ENCODE data around the gene THAP11. TPM values are rescaled to one million over a fixed set of nuclear protein-coding genes. Genes with fewer than 3 reads are reported as not detected.

THAP11 gene
- total RNA-seq, 1 donor from 2014 or later, result 50.6 TPM

DNA sequence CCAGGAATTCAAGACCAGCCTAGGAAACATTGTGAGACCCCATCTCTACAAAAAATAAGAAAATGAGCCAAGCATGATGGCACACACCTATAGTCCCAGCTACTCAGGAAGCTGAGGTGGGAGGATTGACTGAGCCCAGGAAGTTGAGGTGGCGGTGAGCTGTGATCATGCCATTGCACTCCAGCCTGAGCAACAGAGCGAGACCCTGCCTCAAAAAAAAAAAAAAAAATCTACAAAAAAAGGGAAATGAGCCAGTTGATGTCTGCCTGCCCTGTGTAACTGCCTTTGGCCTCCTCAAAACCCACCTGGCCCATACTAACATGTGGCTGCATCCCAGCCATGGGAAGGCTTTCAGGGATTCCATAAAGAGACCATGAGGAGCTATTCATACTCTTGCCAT lies 40.2 kb upstream of the THAP11 start:
- no peaks in the 10 kb centered on the region for H3K27me3 ChIP-seq
- no peak overlapping the region for H3K4me3 ChIP-seq
- peaks cover 57% of the 10 kb centered on the region for H3K4me1 ChIP-seq
- DNase-seq (ENCODE audit: extremely low spot score in 2 of 2), result no peak
- H3K27ac ChIP-seq, result no peak overlapping the region
- H3K36me3 ChIP-seq, result peaks cover 0 to 12% of the 10 kb centered on the region in 2 donors
- H3K9me3 ChIP-seq, result no peaks in the 10 kb centered on the region
- intact Hi-C loops (cut with DNase I), result no loop called here
- TF ChIP-seq POLR2A (IDR thresholded peaks at IDR 0.05), result no peak
- TF ChIP-seq POLR2AphosphoS5 (IDR thresholded peaks at IDR 0.05; ENCODE audit: insufficient read depth in 1 of 2, low read depth in 1 of 2), result no peak
- TF ChIP-seq, protein P1, sequence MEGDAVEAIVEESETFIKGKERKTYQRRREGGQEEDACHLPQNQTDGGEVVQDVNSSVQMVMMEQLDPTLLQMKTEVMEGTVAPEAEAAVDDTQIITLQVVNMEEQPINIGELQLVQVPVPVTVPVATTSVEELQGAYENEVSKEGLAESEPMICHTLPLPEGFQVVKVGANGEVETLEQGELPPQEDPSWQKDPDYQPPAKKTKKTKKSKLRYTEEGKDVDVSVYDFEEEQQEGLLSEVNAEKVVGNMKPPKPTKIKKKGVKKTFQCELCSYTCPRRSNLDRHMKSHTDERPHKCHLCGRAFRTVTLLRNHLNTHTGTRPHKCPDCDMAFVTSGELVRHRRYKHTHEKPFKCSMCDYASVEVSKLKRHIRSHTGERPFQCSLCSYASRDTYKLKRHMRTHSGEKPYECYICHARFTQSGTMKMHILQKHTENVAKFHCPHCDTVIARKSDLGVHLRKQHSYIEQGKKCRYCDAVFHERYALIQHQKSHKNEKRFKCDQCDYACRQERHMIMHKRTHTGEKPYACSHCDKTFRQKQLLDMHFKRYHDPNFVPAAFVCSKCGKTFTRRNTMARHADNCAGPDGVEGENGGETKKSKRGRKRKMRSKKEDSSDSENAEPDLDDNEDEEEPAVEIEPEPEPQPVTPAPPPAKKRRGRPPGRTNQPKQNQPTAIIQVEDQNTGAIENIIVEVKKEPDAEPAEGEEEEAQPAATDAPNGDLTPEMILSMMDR (IDR thresholded peaks at IDR 0.05), result no peak

DNA sequence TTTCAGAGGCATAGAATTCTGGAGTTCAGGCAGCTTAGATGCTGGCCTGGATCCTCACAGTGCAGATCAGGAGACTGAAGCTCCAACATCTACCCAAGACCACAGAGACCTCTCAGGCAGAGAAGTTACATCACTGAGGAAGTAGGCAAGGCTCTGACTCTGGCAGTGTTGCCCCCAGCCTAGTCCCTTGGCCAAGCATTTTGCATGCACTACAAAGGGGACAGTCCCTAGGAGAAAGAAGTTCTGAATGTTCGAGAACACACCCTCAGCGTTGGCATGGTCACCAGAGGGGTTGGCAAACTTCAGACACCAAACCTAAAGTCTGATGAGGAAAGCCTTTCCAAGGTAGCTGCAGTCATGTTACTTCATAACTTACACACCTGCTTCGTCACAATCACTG lies 38.2 kb upstream of the THAP11 start:
- Histone ChIP-seq H3K9me3 (no peaks in the 10 kb centered on the region), H3K27ac (no peak overlapping the region), H3K4me1 (peaks cover 64% of the 10 kb centered on the region), H3K4me3 (no peak overlapping the region), H3K36me3 (peaks cover 0 to 8% of the 10 kb centered on the region in 2 donors), H3K27me3 (no peaks in the 10 kb centered on the region)
- TF ChIP-seq POLR2A (IDR thresholded peaks at IDR 0.05), result no peak
- TF ChIP-seq, protein P1 (IDR thresholded peaks at IDR 0.05), result no peak
- no peak for TF ChIP-seq POLR2AphosphoS5 (IDR thresholded peaks at IDR 0.05; ENCODE audit: insufficient read depth in 1 of 2, low read depth in 1 of 2)
- no peak for DNase-seq (ENCODE audit: extremely low spot score in 2 of 2)
- intact Hi-C loops (cut with DNase I), result no loop called here

DNA sequence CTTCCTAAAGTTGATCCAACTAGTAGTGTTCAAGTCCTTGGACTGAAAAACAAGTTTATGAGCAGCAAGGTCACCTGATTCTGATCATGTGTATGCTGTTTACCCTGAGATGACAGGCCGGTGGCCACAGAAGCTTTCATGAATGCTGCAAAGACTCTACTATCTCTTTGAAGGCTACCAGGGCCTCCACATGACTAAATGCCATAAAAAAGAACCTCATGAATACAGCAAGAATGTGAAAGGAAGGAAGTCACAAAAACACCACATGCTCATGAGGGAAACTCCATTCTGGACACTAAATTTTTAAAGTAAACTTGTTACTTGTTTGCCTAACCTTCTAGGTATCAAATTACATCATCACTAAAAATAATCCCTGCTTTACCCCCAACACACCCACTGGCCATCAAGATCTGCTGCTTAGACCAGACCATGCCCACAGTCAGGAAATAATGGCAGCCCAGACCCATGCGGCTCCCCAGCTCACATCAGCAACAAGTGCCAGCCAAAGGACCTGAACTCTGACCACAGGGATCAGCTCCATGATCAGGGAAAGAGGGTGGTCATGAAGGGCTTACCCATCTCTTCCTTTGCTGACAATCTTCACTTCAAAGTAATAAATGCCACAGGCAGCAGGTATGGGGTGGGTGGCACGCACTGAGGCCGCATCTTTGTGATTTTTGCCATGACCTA lies 37.1 kb upstream of the THAP11 start:
- intact Hi-C loops (cut with DNase I), result no loop called here
- Histone ChIP-seq H3K36me3 (peaks cover 0 to 7% of the 10 kb centered on the region in 2 donors), H3K27me3 (no peaks in the 10 kb centered on the region), H3K27ac (peak overlapping the region; percentile 89), H3K4me3 (peak overlapping the region; percentile 99 to 100), H3K4me1 (peaks cover 59% of the 10 kb centered on the region), H3K9me3 (no peaks in the 10 kb centered on the region)
- no peak for TF ChIP-seq POLR2AphosphoS5 (IDR thresholded peaks at IDR 0.05; ENCODE audit: insufficient read depth in 1 of 2, low read depth in 1 of 2)
- no peak for DNase-seq (ENCODE audit: extremely low spot score in 2 of 2)

DNA sequence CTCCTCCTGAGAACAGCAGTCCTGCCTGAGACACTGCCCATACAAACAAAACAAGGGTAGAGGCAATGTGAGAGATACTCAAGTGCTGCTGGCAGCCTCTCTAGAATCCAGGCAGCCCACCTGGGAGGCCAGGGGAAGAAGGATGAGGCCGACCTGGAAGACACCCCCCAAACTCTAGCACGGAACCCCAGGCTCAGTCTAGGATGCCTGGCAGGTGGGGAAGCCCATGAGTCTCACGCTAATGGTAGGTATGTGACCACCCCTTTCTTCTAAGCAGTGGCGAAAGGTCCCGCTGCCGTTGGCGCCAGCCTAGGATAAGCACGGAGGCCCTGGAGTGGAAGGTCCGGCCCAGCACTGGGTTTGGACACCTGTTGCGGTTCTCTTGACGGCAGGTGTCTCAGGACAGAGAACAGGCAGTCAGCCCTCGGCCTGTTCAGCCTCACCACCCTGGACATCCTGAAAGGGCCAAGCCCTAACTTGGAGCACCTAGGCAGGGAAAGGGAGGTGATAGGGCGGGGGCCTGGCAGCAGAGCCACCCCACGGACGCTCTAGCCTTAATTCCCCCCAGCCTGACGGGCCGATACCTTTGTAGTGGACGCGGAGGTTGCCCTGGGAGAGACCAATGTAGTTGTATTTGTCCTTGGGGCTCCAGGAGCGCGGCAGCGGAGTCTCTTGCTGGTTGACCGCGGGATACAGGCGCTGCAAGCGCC lies 36.2 kb upstream of the THAP11 start:
- Histone ChIP-seq H3K27ac (peak overlapping the region; percentile 89), H3K36me3 (peaks cover 0 to 7% of the 10 kb centered on the region in 2 donors), H3K4me3 (peak overlapping the region; percentile 99 to 100), H3K27me3 (no peaks in the 10 kb centered on the region), H3K9me3 (no peaks in the 10 kb centered on the region), H3K4me1 (peaks cover 50% of the 10 kb centered on the region)
- intact Hi-C loops (cut with DNase I), result no loop called here
- peak in 1 of 2 donors; percentile 89 for DNase-seq (ENCODE audit: extremely low spot score in 2 of 2)
- TF ChIP-seq POLR2A (IDR thresholded peaks at IDR 0.05) (no peak), POLR2AphosphoS5 (IDR thresholded peaks at IDR 0.05; ENCODE audit: insufficient read depth in 1 of 2, low read depth in 1 of 2) (no peak)
- TF ChIP-seq, protein P1 (IDR thresholded peaks at IDR 0.05), result no peak

DNA sequence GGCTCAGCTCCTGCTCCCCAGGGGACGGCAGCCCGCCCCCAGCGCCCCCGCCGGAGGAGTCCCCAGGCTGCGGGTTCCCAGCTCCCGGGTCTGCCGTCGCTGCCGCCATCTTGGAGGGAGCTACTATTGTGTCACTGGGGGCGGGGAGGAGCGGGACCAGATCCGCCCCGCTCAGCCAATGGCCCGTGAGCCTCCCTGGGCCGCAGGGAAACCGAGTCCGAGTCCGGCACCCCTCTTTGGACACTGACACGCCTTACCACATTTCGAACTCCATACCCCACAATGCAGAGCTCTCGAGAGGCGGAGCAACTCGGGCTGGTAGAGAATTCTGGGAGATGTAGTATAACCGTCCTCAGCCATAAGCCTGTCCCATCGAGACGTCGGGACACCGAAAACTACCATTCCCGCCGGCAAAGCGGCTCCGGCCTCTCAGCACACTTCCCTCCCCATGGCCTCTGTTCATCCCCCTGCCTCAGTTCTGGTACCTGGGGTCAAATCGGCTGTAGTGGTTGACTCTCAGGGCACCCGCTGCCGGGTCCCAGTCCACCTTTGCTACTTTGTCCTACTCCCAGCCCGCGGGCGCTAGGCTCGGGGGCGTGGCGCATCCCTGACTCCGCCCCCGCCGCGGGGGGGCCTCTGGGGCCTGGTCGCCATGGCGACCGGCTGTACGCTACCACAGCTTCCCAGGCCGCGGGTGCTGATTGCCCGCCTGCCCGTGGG lies 35.5 kb upstream of the THAP11 start, which contains the start of the genes RANBP10 and TSNAXIP1:
RANBP10 (minus strand) TSS at position 133 of the 720 bp plus-strand sequence; CDS start at position 109, 24 bp downstream.
TSNAXIP1 (plus strand) TSS at position 462 of the 720 bp plus-strand sequence. CDS start 261 bp downstream, outside the sequence.
- Histone ChIP-seq H3K4me3 (peak within 1 kb of the TSS; percentile 99 to 100), H3K27ac (peak within 1 kb of the TSS; percentile 89), H3K27me3 (no peaks in the 10 kb centered on the region), H3K9me3 (no peaks in the 10 kb centered on the region), H3K4me1 (peaks cover 45% of the 10 kb centered on the region), H3K36me3 (peaks cover 0 to 7% of the 10 kb centered on the region in 2 donors)
- TF ChIP-seq POLR2AphosphoS5 (IDR thresholded peaks at IDR 0.05; ENCODE audit: insufficient read depth in 1 of 2, low read depth in 1 of 2) (peak; percentile 91 to 95), POLR2A (IDR thresholded peaks at IDR 0.05) (peak in 1 of 2 donors; percentile 80)
- TF ChIP-seq, protein P1 (IDR thresholded peaks at IDR 0.05), result no peak
- peak; percentile 98 to 99 for DNase-seq (ENCODE audit: extremely low spot score in 2 of 2)
- intact Hi-C loops (cut with DNase I), result no loop called here

Data from vagina (tissue), 2 donors.